Measurements from ENCODE around the gene GLYATL3. TPM values are rescaled to one million over a fixed set of nuclear protein-coding genes. Genes with fewer than 3 reads are reported as not detected.

Gene GLYATL3
- total and polyA plus RNA-seq, 8 donors, result not detected

GRCh38 chr6:49558238-49558637 is 58.5 kb downstream of the GLYATL3 start:
- no peak for TF ChIP-seq POLR2A (IDR thresholded peaks at IDR 0.05)
- TF ChIP-seq CTCF (IDR thresholded peaks at IDR 0.05), result no peak
- no peak for TF ChIP-seq EP300 (IDR thresholded peaks at IDR 0.05)
- TF ChIP-seq POLR2AphosphoS5 (IDR thresholded peaks at IDR 0.05), result no peak
- intact Hi-C loops (cut with DNase I; ENCODE audit: low total_unique reads), result no loop called here

GRCh38 chr6:49563006-49563886 is 63.5 kb downstream of the GLYATL3 start:
- Histone ChIP-seq H3K36me3 (no peaks in the 10 kb centered on the region), H3K27me3 (peaks cover 0 to 5% (median 0%) of the 10 kb centered on the region in 3 donors), H3K4me3 (no peak overlapping the region), H3K9me3 (peaks cover 0 to 9% (median 0%) of the 10 kb centered on the region in 4 donors), H3K4me1 (no peaks in the 10 kb centered on the region), H3K27ac (no peak overlapping the region)
- no peak for TF ChIP-seq POLR2A (IDR thresholded peaks at IDR 0.05)
- no peak for TF ChIP-seq CTCF (IDR thresholded peaks at IDR 0.05)
- no peak for TF ChIP-seq EP300 (IDR thresholded peaks at IDR 0.05)
- TF ChIP-seq POLR2AphosphoS5 (IDR thresholded peaks at IDR 0.05), result no peak
- WGBS, 5 donors, result 55 to 84% (median 80%) methylated on average over 5 of the region's 5 CpGs
- no peak for DNase-seq
- intact Hi-C loops (cut with DNase I; ENCODE audit: low total_unique reads), result no loop called here

More at GRCh38 chr6:49558238-49558637, 58.5 kb downstream of the GLYATL3 start:
- H3K27ac ChIP-seq, result no peak overlapping the region
- no peak overlapping the region for H3K4me3 ChIP-seq
- H3K36me3 ChIP-seq, result no peaks in the 10 kb centered on the region
- no peaks in the 10 kb centered on the region for H3K9me3 ChIP-seq
- no peak for DNase-seq
- H3K4me1 ChIP-seq, result peaks cover 0 to 12% (median 0%) of the 10 kb centered on the region in 4 donors
- no peaks in the 10 kb centered on the region for H3K27me3 ChIP-seq

DNA sequence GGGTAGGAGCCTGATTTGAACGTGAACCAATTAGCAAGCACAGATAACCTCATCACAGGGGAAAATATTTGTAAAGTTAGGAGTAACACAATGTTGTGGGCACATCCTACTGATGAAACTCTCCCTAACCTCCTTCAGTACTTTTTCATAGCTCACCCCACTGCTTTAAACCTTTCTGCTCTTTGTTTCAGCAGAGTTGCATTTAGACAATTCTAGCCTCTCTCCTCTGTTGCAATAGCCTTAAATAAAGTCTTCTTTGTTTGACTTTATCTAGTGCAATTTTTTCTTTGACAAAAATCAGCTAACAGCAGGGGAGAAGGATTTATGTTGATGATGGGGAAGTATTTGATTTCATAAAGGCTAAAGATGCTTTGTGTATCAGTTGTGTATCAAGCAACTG is 64.8 kb downstream of the GLYATL3 start:
- 68 to 76% (median 70%) methylated on average over 1 of the region's 1 CpG for WGBS, 5 donors
- DNase-seq, result no peak
- TF ChIP-seq CTCF (IDR thresholded peaks at IDR 0.05), result no peak
- no peak for TF ChIP-seq POLR2A (IDR thresholded peaks at IDR 0.05)
- no peak for TF ChIP-seq POLR2AphosphoS5 (IDR thresholded peaks at IDR 0.05)
- no peak for TF ChIP-seq EP300 (IDR thresholded peaks at IDR 0.05)
- Histone ChIP-seq H3K9me3 (peaks cover 0 to 9% (median 0%) of the 10 kb centered on the region in 4 donors), H3K27me3 (peaks cover 0 to 5% (median 0%) of the 10 kb centered on the region in 3 donors), H3K4me1 (no peaks in the 10 kb centered on the region), H3K4me3 (no peak overlapping the region), H3K27ac (no peak overlapping the region), H3K36me3 (no peaks in the 10 kb centered on the region)
- intact Hi-C loops (cut with DNase I; ENCODE audit: low total_unique reads), result no loop called here

DNA sequence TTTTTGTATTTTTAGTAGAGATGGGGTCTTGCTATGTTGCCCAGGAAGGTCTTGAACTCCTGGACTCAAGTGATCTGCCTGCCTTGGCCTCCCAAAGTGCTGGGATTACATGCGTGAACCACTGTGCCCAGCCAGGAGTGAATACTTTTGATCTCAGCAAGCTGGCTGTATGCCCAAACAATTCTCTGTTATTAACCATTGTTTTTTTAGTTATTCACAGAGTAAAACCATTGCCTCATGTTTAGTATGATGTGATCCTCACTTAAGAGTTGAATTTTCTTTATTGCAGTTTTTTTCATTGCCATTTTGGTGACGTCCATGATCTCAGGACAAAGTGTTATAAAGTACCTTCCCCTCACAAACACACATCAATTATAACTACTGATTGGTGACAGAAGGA is 65.5 kb downstream of the GLYATL3 start:
- peaks cover 0 to 6% (median 2%) of the 10 kb centered on the region in 4 donors for H3K4me1 ChIP-seq
- no peaks in the 10 kb centered on the region for H3K36me3 ChIP-seq
- intact Hi-C loops (cut with DNase I; ENCODE audit: low total_unique reads), result no loop called here
- H3K27ac ChIP-seq, result no peak overlapping the region
- DNase-seq, result no peak
- H3K27me3 ChIP-seq, result peaks cover 0 to 5% (median 0%) of the 10 kb centered on the region in 3 donors
- no peak for TF ChIP-seq POLR2A (IDR thresholded peaks at IDR 0.05)
- TF ChIP-seq CTCF (IDR thresholded peaks at IDR 0.05), result no peak
- no peak for TF ChIP-seq EP300 (IDR thresholded peaks at IDR 0.05)
- TF ChIP-seq POLR2AphosphoS5 (IDR thresholded peaks at IDR 0.05), result no peak
- no peak overlapping the region for H3K4me3 ChIP-seq
- peaks cover 0 to 9% (median 0%) of the 10 kb centered on the region in 4 donors for H3K9me3 ChIP-seq
- WGBS, 5 donors, result 47 to 57% (median 49%) methylated on average over 2 of the region's 2 CpGs
